ENCODE measurements around the gene RNU7-1. TPM values are rescaled to one million over a fixed set of nuclear protein-coding genes. Genes with fewer than 3 reads are reported as not detected.

The RNU7-1 gene
- polyA plus RNA-seq, 2 of the 4 experiments (the other 2 are of a cell fraction), result not detected

DNA sequence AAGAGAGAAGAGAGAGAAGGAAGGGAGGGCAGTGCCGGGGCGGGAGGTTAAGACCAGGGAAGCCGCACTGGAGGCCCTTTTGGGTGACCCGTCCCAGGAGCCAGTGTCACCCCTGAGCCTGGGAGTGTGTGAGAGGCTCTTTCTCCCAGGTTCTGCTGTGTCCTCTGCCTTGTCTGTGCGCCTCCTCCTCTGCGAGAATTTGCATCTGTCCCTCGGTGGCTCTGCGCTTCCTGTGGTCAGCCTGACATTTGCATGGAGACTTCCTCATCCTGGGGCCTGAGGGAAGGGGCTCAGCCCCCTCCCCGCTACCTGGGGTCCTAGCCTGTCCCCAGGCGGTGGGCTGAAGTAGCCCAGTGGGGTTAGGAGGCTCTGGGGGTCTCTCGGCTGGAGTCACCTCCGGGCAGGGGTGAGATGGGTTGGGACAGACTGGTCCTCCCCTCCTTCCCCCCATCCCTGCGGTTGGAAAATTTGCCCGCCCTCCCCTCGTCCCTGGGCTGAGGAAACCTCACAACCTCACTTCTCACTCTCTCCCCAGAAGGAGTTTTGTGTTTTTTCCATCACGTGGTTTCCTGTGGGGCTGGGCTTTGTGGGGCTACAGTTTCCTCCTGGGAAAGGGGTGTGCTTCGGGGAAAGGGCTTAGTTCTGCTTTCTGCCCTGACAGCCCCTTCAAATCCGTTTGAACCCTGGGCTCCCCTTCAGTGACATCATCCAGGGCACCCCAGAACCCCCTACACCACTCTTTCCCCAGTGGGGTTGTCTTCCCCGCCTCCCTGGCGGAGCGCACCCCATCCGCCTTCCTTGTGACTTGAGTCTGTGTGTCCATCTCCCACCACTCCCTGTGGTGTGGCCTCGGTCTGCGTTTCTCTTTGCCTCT lies 10.1 kb downstream of the RNU7-1 start:
- DNase-seq (ENCODE audit: low read depth in 1 of 2, low spot score in 1 of 2), result no peak
- no peak overlapping the region for H3K4me3 ChIP-seq
- 83% methylated on average over 21 of the region's 24 CpGs for WGBS (ENCODE audit: missing lambda C conversion rate)
- ATAC-seq, result no peak
- no peak for FAIRE-seq
- H3K9me3 ChIP-seq, result no peaks in the 10 kb centered on the region
- CTCF ChIA-PET, result interaction anchor here (0.6 to 22.6 kb wide), 6 partner anchors 8 to 26 kb away, joined by 4 to 370 read pairs (median 16); partner anchors contain the start of genes ATN1, C12orf57 and RNU7-1
- 0 out of 3 replicates have a peak, but pooled peaks cover 3% of the 10 kb centered on the region for H3K4me1 ChIP-seq
- no peak for TF ChIP-seq FOSL2 (IDR thresholded peaks at IDR 0.05)
- no peak for TF ChIP-seq FOSL2 (CRISPR knock-in tag; IDR thresholded peaks at IDR 0.05)
- TF ChIP-seq, protein P1, sequence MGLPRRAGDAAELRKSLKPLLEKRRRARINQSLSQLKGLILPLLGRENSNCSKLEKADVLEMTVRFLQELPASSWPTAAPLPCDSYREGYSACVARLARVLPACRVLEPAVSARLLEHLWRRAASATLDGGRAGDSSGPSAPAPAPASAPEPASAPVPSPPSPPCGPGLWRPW (IDR thresholded peaks at IDR 0.05), result no peak
- TF ChIP-seq ZC3H11A (IDR thresholded peaks at IDR 0.05), result no peak
- no peak for TF ChIP-seq EP300 (IDR thresholded peaks at IDR 0.05)
- TF ChIP-seq, protein P2, sequence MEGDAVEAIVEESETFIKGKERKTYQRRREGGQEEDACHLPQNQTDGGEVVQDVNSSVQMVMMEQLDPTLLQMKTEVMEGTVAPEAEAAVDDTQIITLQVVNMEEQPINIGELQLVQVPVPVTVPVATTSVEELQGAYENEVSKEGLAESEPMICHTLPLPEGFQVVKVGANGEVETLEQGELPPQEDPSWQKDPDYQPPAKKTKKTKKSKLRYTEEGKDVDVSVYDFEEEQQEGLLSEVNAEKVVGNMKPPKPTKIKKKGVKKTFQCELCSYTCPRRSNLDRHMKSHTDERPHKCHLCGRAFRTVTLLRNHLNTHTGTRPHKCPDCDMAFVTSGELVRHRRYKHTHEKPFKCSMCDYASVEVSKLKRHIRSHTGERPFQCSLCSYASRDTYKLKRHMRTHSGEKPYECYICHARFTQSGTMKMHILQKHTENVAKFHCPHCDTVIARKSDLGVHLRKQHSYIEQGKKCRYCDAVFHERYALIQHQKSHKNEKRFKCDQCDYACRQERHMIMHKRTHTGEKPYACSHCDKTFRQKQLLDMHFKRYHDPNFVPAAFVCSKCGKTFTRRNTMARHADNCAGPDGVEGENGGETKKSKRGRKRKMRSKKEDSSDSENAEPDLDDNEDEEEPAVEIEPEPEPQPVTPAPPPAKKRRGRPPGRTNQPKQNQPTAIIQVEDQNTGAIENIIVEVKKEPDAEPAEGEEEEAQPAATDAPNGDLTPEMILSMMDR (IDR thresholded peaks at IDR 0.05), result no peak
- POLR2A ChIA-PET, result no interaction called here
- H3K27ac ChIP-seq, result no peak overlapping the region
- no peak overlapping the region for H3K4me2 ChIP-seq

DNA sequence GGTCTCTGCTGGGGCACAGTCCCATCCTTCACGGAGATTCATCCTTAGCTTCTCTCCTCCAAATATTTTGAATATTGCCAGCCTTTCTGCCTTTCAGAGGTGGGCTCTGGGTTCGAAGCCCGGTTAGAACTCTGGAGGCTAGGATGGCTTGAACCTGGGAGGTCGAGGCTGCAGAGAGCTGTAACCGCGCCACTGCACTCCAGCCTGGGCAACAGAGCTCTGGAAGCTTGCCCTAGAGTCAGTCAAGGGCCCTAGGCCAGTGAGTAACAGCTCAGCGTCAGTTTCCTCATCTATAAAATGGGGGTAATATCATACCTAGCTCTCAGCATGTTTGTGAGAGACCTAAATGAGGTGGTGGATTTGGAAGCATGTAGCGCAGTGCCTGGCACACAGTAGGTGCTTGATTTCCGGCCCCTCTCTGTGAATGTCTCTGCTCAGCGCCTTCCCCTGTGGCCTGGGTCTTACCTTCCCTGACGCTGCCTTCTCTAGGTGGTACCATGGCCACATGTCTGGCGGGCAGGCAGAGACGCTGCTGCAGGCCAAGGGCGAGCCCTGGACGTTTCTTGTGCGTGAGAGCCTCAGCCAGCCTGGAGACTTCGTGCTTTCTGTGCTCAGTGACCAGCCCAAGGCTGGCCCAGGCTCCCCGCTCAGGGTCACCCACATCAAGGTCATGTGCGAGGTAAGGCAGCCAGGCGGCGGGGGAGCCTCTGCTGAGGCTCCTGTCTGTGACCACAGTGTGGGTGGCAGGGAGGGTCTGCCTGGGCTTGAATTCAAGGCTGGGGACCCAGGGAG lies 10.9 kb downstream of the RNU7-1 start:
- 90% methylated on average over 21 of the region's 21 CpGs for WGBS (ENCODE audit: missing lambda C conversion rate)
- Histone ChIP-seq H3K27ac (no peak overlapping the region), H3K4me1 (no peaks in the 10 kb centered on the region), H3K9me3 (no peaks in the 10 kb centered on the region), H3K4me3 (no peak overlapping the region), H3K4me2 (no peak overlapping the region)
- CTCF ChIA-PET, result interaction anchor here (0.6 to 3.3 kb wide), 4 partner anchors 10 to 190 kb away, joined by 4 to 18 read pairs (median 8); partner anchors contain the start of genes C12orf57 and RNU7-1
- POLR2A ChIA-PET, result no interaction called here
- DNase-seq (ENCODE audit: low read depth in 1 of 2, low spot score in 1 of 2), result no peak
- FAIRE-seq, result no peak
- TF ChIP-seq, protein P3, sequence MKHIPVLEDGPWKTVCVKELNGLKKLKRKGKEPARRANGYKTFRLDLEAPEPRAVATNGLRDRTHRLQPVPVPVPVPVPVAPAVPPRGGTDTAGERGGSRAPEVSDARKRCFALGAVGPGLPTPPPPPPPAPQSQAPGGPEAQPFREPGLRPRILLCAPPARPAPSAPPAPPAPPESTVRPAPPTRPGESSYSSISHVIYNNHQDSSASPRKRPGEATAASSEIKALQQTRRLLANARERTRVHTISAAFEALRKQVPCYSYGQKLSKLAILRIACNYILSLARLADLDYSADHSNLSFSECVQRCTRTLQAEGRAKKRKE (CRISPR knock-in tag; IDR thresholded peaks at IDR 0.05; ENCODE audit: low read depth), result no peak
- TF ChIP-seq, protein P4, sequence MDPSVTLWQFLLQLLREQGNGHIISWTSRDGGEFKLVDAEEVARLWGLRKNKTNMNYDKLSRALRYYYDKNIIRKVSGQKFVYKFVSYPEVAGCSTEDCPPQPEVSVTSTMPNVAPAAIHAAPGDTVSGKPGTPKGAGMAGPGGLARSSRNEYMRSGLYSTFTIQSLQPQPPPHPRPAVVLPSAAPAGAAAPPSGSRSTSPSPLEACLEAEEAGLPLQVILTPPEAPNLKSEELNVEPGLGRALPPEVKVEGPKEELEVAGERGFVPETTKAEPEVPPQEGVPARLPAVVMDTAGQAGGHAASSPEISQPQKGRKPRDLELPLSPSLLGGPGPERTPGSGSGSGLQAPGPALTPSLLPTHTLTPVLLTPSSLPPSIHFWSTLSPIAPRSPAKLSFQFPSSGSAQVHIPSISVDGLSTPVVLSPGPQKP (IDR thresholded peaks at IDR 0.05; ENCODE audit: low read depth, low read length), result no peak
- TF ChIP-seq RFX5 (IDR thresholded peaks at IDR 0.05) (no peak), BHLHE40 (IDR thresholded peaks at IDR 0.05; ENCODE audit: low read depth, low read length) (no peak), POLR2A (IDR thresholded peaks at IDR 0.05; ENCODE audit: low read length) (no peak), RARB (CRISPR knock-in tag; IDR thresholded peaks at IDR 0.05) (no peak), GATA3 (IDR thresholded peaks at IDR 0.05; ENCODE audit: borderline replicate concordance) (no peak), SMC3 (IDR thresholded peaks at IDR 0.05) (no peak), MYC (IDR thresholded peaks at IDR 0.05; ENCODE audit: borderline replicate concordance, low read length) (no peak), FOSB (CRISPR knock-in tag; IDR thresholded peaks at IDR 0.05) (no peak), EP300 (IDR thresholded peaks at IDR 0.05) (no peak), FOSL2 (IDR thresholded peaks at IDR 0.05) (no peak), FOSL2 (CRISPR knock-in tag; IDR thresholded peaks at IDR 0.05) (no peak), NPAS2 (CRISPR knock-in tag; IDR thresholded peaks at IDR 0.05; ENCODE audit: borderline replicate concordance) (no peak), POLR2AphosphoS2 (conservative IDR thresholded peaks at IDR 0.05; ENCODE audit: low read length) (no peak), HEYL (CRISPR knock-in tag; IDR thresholded peaks at IDR 0.05) (no peak), RNF2 (IDR thresholded peaks at IDR 0.05; ENCODE audit: borderline replicate concordance, low read depth) (no peak)
- TF ChIP-seq, protein P5, sequence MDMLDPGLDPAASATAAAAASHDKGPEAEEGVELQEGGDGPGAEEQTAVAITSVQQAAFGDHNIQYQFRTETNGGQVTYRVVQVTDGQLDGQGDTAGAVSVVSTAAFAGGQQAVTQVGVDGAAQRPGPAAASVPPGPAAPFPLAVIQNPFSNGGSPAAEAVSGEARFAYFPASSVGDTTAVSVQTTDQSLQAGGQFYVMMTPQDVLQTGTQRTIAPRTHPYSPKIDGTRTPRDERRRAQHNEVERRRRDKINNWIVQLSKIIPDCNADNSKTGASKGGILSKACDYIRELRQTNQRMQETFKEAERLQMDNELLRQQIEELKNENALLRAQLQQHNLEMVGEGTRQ (IDR thresholded peaks at IDR 0.05), result no peak
- TF ChIP-seq, protein P6, sequence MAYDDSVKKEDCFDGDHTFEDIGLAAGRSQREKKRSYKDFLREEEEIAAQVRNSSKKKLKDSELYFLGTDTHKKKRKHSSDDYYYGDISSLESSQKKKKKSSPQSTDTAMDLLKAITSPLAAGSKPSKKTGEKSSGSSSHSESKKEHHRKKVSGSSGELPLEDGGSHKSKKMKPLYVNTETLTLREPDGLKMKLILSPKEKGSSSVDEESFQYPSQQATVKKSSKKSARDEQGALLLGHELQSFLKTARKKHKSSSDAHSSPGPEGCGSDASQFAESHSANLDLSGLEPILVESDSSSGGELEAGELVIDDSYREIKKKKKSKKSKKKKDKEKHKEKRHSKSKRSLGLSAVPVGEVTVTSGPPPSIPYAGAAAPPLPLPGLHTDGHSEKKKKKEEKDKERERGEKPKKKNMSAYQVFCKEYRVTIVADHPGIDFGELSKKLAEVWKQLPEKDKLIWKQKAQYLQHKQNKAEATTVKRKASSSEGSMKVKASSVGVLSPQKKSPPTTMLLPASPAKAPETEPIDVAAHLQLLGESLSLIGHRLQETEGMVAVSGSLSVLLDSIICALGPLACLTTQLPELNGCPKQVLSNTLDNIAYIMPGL (CRISPR knock-in tag; IDR thresholded peaks at IDR 0.05; ENCODE audit: borderline replicate concordance), result no peak
- TF ChIP-seq, protein P7, sequence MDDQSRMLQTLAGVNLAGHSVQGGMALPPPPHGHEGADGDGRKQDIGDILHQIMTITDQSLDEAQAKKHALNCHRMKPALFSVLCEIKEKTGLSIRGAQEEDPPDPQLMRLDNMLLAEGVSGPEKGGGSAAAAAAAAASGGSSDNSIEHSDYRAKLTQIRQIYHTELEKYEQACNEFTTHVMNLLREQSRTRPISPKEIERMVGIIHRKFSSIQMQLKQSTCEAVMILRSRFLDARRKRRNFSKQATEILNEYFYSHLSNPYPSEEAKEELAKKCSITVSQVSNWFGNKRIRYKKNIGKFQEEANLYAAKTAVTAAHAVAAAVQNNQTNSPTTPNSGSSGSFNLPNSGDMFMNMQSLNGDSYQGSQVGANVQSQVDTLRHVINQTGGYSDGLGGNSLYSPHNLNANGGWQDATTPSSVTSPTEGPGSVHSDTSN (IDR thresholded peaks at IDR 0.05), result no peak
- ATAC-seq, result no peak

Data from A549 (cell line).